OCI-LY7 (cell line): ENCODE data around the gene CFB. TPM values are rescaled to one million over a fixed set of nuclear protein-coding genes. Genes with fewer than 3 reads are reported as not detected.

Source experiments
- BruUV-seq: library from RNA; stranded (reverse); fragments of 400-500 nt; replicated peaks from 2 replicates; lab custom pipeline; 2021; lab: Mats Ljungman, UMichigan
- CTCF ChIA-PET: fragments of 300-600 bp; sonication (Branson Sonifier 250); formaldehyde crosslinking; loops from one replicate; lab custom pipeline; 2022; ENCODE audit warnings: antibody characterized with exemption; ENCODE audit not compliant: unreplicated experiment; lab: Charles Lee
- POLR2A ChIA-PET: fragments of 300-600 bp; sonication (Branson Sonifier 250); formaldehyde crosslinking; loops from one replicate; lab custom pipeline; 2022; ENCODE audit warnings: antibody characterized with exemption; lab: Charles Lee
- DNase-seq: peaks from one replicate; pipeline ENCODE4 v3.0.0-alpha.2; 2015; ENCODE audit warnings: low spot score
- H2AFZ ChIP-seq: fragments of 200-600 bp; sonication (generic), shearing (Covaris generic); 2 replicates; pipeline ENCODE4 v1.6.1; 2014; ENCODE audit warnings: mild to moderate bottlenecking, antibody characterized with exemption, low read length, moderate library complexity
- H3K27ac ChIP-seq: fragments of 200-600 bp; sonication (generic); 2 replicates; pipeline ENCODE4 v1.5.1; 2014; ENCODE audit warnings: mixed run types, low read depth, mild to moderate bottlenecking, moderate library complexity, low read length, inconsistent platforms; ENCODE audit not compliant: poor library complexity, severe bottlenecking
- H3K36me3 ChIP-seq: fragments of 200-600 bp; sonication (generic); 2 replicates; pipeline ENCODE4 v1.6.1; 2014; ENCODE audit warnings: mild to moderate bottlenecking, antibody characterized with exemption, low read length, moderate library complexity, mixed read lengths; ENCODE audit not compliant: insufficient read depth
- H3K4me1 ChIP-seq: fragments of 200-600 bp; sonication (generic); 2 replicates; pipeline ENCODE4 v1.5.1; 2014; ENCODE audit warnings: mild to moderate bottlenecking, low read length; ENCODE audit not compliant: insufficient read depth, poor library complexity, severe bottlenecking
- H3K4me2 ChIP-seq: fragments of 200-600 bp; sonication (generic); 2 replicates; pipeline ENCODE4 v1.6.1; 2014; ENCODE audit warnings: mild to moderate bottlenecking, low read length
- H3K4me3 ChIP-seq: fragments of 200-600 bp; sonication (generic); 2 replicates; pipeline ENCODE4 v1.5.1; 2014; ENCODE audit warnings: mild to moderate bottlenecking, low read depth, low read length; ENCODE audit not compliant: poor library complexity, severe bottlenecking
- H3K79me2 ChIP-seq: fragments of 200-600 bp; sonication (generic); 2 replicates; pipeline ENCODE4 v1.6.1; 2016; ENCODE audit warnings: low read depth, mild to moderate bottlenecking, low read length, moderate library complexity, mixed read lengths; ENCODE audit not compliant: insufficient read depth
- H3K9me2 ChIP-seq: fragments of 200-600 bp; sonication (generic); 2 replicates; pipeline ENCODE4 v1.6.1; 2016; ENCODE audit warnings: mild to moderate bottlenecking, low read length, mixed read lengths; ENCODE audit not compliant: insufficient read depth
- H3K9me3 ChIP-seq: fragments of 200-600 bp; sonication (generic); 2 replicates; pipeline ENCODE4 v1.6.1; 2014; ENCODE audit warnings: mild to moderate bottlenecking, mixed run types, low read length, mixed read lengths
- H4K20me1 ChIP-seq: fragments of 200-600 bp; sonication (generic); 2 replicates; pipeline ENCODE4 v1.6.1; 2014; ENCODE audit warnings: mild to moderate bottlenecking, antibody characterized with exemption, low read length, moderate library complexity, mixed read lengths; ENCODE audit not compliant: insufficient read depth
- EZH2phosphoT487 ChIP-seq: fragments of 200-600 bp; sonication (generic); IDR thresholded peaks from 2 replicates; pipeline ENCODE4 v1.6.1; 2018; ENCODE audit warnings: low read depth, borderline replicate concordance, mild to moderate bottlenecking, mixed run types, antibody characterized with exemption, low read length, moderate library complexity, mixed read lengths
- intact Hi-C: fragments of 100-400 bp; cut with micrococcal nuclease; formaldehyde crosslinking; loops from one replicate; pipeline ENCODE4 v1.10.0; 2022; ENCODE audit not compliant: unreplicated experiment
- total RNA-seq, 2 experiments: library from RNA; depleted of rRNA in 1 of 2; stranded (reverse); fragments of >200 nt in 1 of 2; shearing (Covaris generic) in 1 of 2; gene quantifications; 2 replicates each; pipeline ENCODE4 v1.2.3, GENCODE V29; 2014 to 2022
- TF ChIP-seq, protein P1 (sequence below): fragments of 200-600 bp; sonication (generic); conservative IDR thresholded peaks from 2 replicates; pipeline ENCODE4 v1.5.1; 2014; ENCODE audit warnings: mild to moderate bottlenecking, antibody characterized with exemption, low read length, moderate library complexity, mixed read lengths

The CFB gene
- total RNA-seq, 2 experiments from 2014 or later, result 1.1 to 1.2 TPM

DNA sequence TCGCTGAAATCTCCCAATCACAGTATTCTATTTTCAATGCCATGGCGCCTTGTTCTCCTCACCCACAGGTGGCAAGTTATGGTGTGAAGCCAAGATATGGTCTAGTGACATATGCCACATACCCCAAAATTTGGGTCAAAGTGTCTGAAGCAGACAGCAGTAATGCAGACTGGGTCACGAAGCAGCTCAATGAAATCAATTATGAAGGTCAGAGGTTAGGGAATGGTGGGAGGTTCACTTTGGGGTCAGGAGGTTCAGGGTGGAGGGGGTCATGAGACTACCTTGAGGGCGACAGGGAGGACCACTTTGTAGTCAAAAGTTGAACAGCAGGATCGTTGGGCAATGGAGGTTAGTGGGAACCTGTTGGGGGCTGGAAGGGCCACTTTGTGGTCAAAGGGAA lies 2.4 kb downstream of the CFB start:
- TF ChIP-seq, protein P1, sequence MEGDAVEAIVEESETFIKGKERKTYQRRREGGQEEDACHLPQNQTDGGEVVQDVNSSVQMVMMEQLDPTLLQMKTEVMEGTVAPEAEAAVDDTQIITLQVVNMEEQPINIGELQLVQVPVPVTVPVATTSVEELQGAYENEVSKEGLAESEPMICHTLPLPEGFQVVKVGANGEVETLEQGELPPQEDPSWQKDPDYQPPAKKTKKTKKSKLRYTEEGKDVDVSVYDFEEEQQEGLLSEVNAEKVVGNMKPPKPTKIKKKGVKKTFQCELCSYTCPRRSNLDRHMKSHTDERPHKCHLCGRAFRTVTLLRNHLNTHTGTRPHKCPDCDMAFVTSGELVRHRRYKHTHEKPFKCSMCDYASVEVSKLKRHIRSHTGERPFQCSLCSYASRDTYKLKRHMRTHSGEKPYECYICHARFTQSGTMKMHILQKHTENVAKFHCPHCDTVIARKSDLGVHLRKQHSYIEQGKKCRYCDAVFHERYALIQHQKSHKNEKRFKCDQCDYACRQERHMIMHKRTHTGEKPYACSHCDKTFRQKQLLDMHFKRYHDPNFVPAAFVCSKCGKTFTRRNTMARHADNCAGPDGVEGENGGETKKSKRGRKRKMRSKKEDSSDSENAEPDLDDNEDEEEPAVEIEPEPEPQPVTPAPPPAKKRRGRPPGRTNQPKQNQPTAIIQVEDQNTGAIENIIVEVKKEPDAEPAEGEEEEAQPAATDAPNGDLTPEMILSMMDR, result no peak
- no peak for TF ChIP-seq EZH2phosphoT487
- Histone ChIP-seq H3K27ac (no peak overlapping the region), H3K36me3 (peaks cover 27% of the 10 kb centered on the region; the same call in 1 of the 2 replicates), H3K9me2 (no peaks in the 10 kb centered on the region), H4K20me1 (no peaks in the 10 kb centered on the region), H3K9me3 (no peaks in the 10 kb centered on the region), H3K4me2 (no peak overlapping the region), H2AFZ (no peak overlapping the region), H3K79me2 (no peaks in the 10 kb centered on the region), H3K4me1 (no peaks in the 10 kb centered on the region), H3K4me3 (no peak overlapping the region)
- intact Hi-C loops, result no loop called here
- ChIA-PET CTCF (no interaction called here), POLR2A (no interaction called here)
- BruUV-seq, result no TSS peak
- DNase-seq, result no peak

DNA sequence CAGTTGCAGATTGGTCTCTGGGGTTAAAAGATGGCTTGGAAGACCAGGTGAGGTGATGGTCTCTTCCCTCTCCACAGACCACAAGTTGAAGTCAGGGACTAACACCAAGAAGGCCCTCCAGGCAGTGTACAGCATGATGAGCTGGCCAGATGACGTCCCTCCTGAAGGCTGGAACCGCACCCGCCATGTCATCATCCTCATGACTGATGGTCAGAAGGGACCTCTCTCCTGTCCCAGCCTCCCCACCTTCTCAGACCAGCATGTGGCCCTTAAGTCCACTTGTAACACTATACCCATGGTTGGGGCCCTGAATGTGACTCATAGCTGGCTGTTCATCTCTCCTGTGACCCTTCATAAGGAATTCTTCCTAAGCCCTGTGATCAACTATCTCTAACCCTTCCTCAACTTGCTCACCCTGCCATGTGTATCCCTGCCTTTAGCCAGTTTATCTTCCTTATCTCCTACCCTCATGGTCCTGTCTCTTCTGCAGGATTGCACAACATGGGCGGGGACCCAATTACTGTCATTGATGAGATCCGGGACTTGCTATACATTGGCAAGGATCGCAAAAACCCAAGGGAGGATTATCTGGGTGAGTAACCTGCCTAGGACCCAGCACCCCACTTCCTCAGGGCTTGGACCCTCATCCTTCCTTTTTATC lies 3.0 kb downstream of the CFB start:
- CTCF ChIA-PET, result no interaction called here
- BruUV-seq, result no TSS peak
- no peak overlapping the region for H2AFZ ChIP-seq

More for the DNA sequence above, 3.0 kb downstream of the CFB start:
- Histone ChIP-seq H3K9me3 (no peaks in the 10 kb centered on the region), H3K4me1 (no peaks in the 10 kb centered on the region), H3K9me2 (no peaks in the 10 kb centered on the region), H3K4me2 (no peak overlapping the region), H3K36me3 (peaks cover 32% of the 10 kb centered on the region; the same call in 1 of the 2 replicates), H3K79me2 (no peaks in the 10 kb centered on the region), H3K4me3 (no peak overlapping the region), H4K20me1 (no peaks in the 10 kb centered on the region), H3K27ac (no peak overlapping the region)
- DNase-seq, result no peak
- TF ChIP-seq EZH2phosphoT487, result no peak
- TF ChIP-seq, protein P1, result no peak
- intact Hi-C loops, result no loop called here
- POLR2A ChIA-PET, result no interaction called here
